ENCODE results near the gene IL3RA. TPM values are rescaled to one million over a fixed set of nuclear protein-coding genes. Genes with fewer than 3 reads are reported as not detected.
"Not testable (repeated sequence)": the region's sequence is repeated elsewhere in the genome, so short reads cannot be mapped to it uniquely, and the experiment has no call there.

The IL3RA gene
- total RNA-seq, 1 donor from 2014 or later: 0.16 TPM

- Mint-ChIP-seq H3K9me3 (no peaks in the 10 kb centered on the region), H3K27me3 (ENCODE audit: low read depth) (no peaks in the 10 kb centered on the region), H3K4me1 (no peaks in the 10 kb centered on the region), H3K36me3 (no peaks in the 10 kb centered on the region), H3K27ac (no peak overlapping the region), H3K4me3 (no peak overlapping the region)
- TF ChIP-seq, protein P1, sequence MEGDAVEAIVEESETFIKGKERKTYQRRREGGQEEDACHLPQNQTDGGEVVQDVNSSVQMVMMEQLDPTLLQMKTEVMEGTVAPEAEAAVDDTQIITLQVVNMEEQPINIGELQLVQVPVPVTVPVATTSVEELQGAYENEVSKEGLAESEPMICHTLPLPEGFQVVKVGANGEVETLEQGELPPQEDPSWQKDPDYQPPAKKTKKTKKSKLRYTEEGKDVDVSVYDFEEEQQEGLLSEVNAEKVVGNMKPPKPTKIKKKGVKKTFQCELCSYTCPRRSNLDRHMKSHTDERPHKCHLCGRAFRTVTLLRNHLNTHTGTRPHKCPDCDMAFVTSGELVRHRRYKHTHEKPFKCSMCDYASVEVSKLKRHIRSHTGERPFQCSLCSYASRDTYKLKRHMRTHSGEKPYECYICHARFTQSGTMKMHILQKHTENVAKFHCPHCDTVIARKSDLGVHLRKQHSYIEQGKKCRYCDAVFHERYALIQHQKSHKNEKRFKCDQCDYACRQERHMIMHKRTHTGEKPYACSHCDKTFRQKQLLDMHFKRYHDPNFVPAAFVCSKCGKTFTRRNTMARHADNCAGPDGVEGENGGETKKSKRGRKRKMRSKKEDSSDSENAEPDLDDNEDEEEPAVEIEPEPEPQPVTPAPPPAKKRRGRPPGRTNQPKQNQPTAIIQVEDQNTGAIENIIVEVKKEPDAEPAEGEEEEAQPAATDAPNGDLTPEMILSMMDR (IDR thresholded peaks at IDR 0.05; ENCODE audit: unreplicated experiment): no peak
- DNase-seq (ENCODE audit: low spot score in 2 of 2, unreplicated experiment in 2 of 2): no peak
Observed at GRCh38 chrX:1334854-1335253, 1.7 kb upstream of the IL3RA start.

DNA sequence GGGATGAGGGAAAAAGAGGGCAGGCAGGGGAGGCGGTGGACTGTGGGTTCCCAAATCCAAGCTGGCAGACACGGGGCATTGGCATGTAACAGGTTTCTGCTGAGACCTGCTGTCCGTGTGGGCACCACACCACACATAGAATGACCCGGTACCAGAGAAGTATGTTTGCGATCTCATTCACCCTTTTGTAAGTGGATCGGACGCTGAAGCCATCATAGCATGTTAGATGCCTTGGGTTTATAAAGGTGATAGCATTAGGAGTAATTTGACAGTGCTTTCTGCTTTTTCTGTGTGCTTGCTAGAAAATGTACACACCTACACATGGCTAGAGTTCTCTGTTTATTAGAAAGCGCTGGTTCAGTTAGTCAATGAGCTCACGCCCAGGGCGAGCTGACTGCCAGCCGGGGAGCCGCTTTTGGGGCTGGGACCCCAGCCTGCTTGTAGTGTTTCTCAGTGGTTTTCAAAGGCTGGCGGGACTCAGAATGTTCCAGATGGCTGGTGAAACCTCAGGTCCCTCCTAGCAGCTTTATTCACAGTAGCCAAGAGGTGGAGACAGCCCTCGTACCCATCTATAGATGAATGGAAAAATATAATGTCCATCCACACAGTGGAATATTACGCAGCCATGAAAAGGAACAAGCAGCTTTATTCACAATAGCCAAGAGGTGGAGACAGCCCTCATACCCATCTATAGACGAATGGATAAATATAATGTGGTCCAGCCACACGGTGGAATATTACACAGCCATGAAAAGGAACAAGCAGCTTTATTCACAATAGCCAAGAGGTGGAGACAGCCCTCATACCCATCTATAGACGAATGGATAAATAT lies 579 bp downstream of the IL3RA start:
- Mint-ChIP-seq H3K4me1 (no peaks in the 10 kb centered on the region), H3K27ac (peak overlapping the region; percentile 23), H3K27me3 (ENCODE audit: low read depth) (no peaks in the 10 kb centered on the region), H3K9me3 (peaks cover 5% of the 10 kb centered on the region), H3K36me3 (peaks cover 2% of the 10 kb centered on the region), H3K4me3 (peak overlapping the region; percentile 28)
- no peak for DNase-seq (ENCODE audit: low spot score in 2 of 2, unreplicated experiment in 2 of 2)
- TF ChIP-seq, protein P1 (IDR thresholded peaks at IDR 0.05; ENCODE audit: unreplicated experiment): no peak

DNA sequence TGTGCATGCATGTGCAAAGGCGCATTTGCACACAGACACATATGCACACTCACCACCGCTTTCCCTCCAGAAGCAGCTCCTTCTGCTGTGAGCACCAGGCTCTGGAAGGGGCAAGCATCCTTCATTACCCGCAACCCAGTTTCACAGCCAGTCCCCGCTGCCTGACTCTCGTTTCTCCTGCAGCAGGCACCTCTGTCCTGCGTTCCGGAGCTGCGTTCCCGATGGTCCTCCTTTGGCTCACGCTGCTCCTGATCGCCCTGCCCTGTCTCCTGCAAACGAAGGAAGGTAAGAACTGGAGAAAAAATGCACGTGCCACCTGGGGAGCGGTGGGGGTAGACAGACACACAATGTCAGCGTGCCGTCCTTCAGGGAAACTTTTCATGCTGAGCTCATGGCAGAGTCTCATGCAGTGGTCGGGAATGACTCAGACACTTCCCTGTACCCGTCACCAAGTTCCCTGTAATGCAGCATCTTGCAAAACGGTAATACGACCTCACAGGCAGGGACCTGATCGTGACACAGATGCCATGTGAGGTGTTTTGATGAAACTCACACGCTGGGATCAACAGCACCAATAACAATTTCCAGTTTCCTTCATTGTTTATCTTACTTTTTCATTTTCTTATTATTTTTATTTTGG lies 5.1 kb downstream of the IL3RA start:
- peaks cover 5% of the 10 kb centered on the region for H3K9me3 Mint-ChIP-seq
- H3K4me3 Mint-ChIP-seq: no peak overlapping the region
- TF ChIP-seq, protein P1 (IDR thresholded peaks at IDR 0.05; ENCODE audit: unreplicated experiment): no peak
- H3K27ac Mint-ChIP-seq: no peak overlapping the region
- H3K36me3 Mint-ChIP-seq: peaks cover 2% of the 10 kb centered on the region
- no peaks in the 10 kb centered on the region for H3K4me1 Mint-ChIP-seq
- no peak for DNase-seq (ENCODE audit: low spot score in 2 of 2, unreplicated experiment in 2 of 2)
- no peaks in the 10 kb centered on the region for H3K27me3 Mint-ChIP-seq (ENCODE audit: low read depth)

GRCh38 chrX:1349606-1350005 lies 13.0 kb downstream of the IL3RA start:
- not testable (repeated sequence) for H3K9me3 Mint-ChIP-seq; DNase-seq (ENCODE audit: low spot score in 2 of 2, unreplicated experiment in 2 of 2); H3K36me3 Mint-ChIP-seq; H3K27ac Mint-ChIP-seq; H3K4me1 Mint-ChIP-seq; H3K27me3 Mint-ChIP-seq (ENCODE audit: low read depth); H3K4me3 Mint-ChIP-seq

DNA sequence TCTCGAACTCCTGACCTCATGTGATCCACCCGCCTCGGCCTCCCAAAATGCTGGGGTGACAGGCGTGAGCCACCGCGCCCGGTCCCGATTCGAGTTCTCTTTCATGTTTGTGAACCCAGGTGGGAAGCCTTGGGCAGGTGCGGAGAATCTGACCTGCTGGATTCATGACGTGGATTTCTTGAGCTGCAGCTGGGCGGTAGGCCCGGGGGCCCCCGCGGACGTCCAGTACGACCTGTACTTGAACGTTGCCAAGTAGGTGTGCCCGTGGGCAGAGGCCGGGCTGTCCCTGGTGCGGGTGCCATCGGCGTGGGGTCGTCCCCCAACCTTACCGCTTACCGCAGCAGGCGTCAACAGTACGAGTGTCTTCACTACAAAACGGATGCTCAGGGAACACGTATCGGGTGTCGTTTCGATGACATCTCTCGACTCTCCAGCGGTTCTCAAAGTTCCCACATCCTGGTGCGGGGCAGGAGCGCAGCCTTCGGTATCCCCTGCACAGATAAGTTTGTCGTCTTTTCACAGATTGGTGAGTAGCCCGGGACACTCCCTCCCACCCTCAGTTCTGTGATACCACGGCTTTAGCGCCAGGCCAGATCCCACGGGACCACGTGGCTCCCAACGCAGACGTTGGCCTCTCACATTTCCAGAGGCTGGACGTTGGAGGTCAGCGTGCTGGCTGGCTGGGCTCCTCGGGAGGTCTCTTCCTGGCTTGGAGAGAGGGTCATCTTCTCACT lies 15.6 kb downstream of the IL3RA start:
- Mint-ChIP-seq H3K4me3 (no peak overlapping the region), H3K27me3 (ENCODE audit: low read depth) (no peaks in the 10 kb centered on the region), H3K36me3 (no peaks in the 10 kb centered on the region), H3K9me3 (no peaks in the 10 kb centered on the region), H3K4me1 (no peaks in the 10 kb centered on the region), H3K27ac (no peak overlapping the region)
- no peak for DNase-seq (ENCODE audit: low spot score in 2 of 2, unreplicated experiment in 2 of 2)
- TF ChIP-seq, protein P1 (IDR thresholded peaks at IDR 0.05; ENCODE audit: unreplicated experiment): no peak

All from mesothelial cell of epicardium (in vitro differentiated cells).